HL-60 (cell line): ENCODE measurements around the gene ALDOB.

Experiments used
- DNase-seq, 2 experiments: peaks; one replicate each; pipeline ENCODE4 v3.0.0-alpha.2; 2010 to 2020; ENCODE audit warnings: low read depth in 1 of 2, low spot score in 1 of 2
- H3K27ac ChIP-seq: fragments of 250-450 bp; sonication (Bioruptor Pico); replicated peaks from 2 replicates; pipeline ENCODE4 v1.5.1; 2020; ENCODE audit warnings: mild to moderate bottlenecking, moderate library complexity
- H3K27me3 ChIP-seq: fragments of 250-450 bp; sonication (Bioruptor Pico); 2 replicates; pipeline ENCODE4 v1.5.1; 2021; ENCODE audit warnings: mild to moderate bottlenecking, moderate library complexity; ENCODE audit not compliant: insufficient read depth, poor library complexity, severe bottlenecking
- H3K4me3 ChIP-seq: replicated peaks from 2 replicates; pipeline ENCODE4 v1.5.1; 2011; ENCODE audit warnings: mild to moderate bottlenecking, control low read depth, low read length; ENCODE audit not compliant: insufficient read depth
- GABPA ChIP-seq: IDR thresholded peaks from 2 replicates; pipeline ENCODE4 v1.6.1; 2012; ENCODE audit warnings: low read depth
- POLR2AphosphoS5 ChIP-seq: IDR thresholded peaks from 2 replicates; pipeline ENCODE4 v1.6.1; 2012; ENCODE audit warnings: low read depth
- SPI1 ChIP-seq: IDR thresholded peaks from 2 replicates; pipeline ENCODE4 v1.6.1; 2012; ENCODE audit warnings: low read depth, mild to moderate bottlenecking, borderline replicate concordance
- TF ChIP-seq, protein P1 (sequence below): IDR thresholded peaks from one replicate; pipeline ENCODE4 v1.5.1; 2011; ENCODE audit warnings: low read length, control low read depth, inconsistent platforms; ENCODE audit not compliant: insufficient read depth
- TF ChIP-seq, protein P2 (sequence below): IDR thresholded peaks from 2 replicates; pipeline ENCODE4 v1.6.1; 2012; ENCODE audit warnings: low read depth; ENCODE audit not compliant: insufficient replicate concordance

The ALDOB gene

DNA sequence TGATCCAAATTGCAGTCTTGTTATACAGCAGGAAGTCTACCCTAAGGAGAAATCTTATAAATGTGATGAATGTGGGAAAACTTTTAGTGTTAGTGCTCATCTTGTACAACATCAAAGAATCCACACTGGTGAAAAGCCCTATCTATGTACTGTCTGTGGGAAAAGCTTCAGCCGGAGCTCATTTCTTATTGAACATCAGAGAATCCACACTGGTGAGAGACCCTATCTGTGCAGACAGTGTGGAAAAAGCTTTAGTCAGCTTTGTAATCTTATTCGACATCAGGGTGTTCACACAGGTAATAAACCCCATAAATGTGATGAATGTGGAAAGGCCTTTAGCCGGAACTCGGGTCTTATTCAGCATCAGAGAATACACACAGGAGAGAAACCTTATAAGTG is 26.5 kb downstream of the ALDOB start:
- TF ChIP-seq, protein P1, sequence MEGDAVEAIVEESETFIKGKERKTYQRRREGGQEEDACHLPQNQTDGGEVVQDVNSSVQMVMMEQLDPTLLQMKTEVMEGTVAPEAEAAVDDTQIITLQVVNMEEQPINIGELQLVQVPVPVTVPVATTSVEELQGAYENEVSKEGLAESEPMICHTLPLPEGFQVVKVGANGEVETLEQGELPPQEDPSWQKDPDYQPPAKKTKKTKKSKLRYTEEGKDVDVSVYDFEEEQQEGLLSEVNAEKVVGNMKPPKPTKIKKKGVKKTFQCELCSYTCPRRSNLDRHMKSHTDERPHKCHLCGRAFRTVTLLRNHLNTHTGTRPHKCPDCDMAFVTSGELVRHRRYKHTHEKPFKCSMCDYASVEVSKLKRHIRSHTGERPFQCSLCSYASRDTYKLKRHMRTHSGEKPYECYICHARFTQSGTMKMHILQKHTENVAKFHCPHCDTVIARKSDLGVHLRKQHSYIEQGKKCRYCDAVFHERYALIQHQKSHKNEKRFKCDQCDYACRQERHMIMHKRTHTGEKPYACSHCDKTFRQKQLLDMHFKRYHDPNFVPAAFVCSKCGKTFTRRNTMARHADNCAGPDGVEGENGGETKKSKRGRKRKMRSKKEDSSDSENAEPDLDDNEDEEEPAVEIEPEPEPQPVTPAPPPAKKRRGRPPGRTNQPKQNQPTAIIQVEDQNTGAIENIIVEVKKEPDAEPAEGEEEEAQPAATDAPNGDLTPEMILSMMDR, result no peak
- TF ChIP-seq, protein P2, sequence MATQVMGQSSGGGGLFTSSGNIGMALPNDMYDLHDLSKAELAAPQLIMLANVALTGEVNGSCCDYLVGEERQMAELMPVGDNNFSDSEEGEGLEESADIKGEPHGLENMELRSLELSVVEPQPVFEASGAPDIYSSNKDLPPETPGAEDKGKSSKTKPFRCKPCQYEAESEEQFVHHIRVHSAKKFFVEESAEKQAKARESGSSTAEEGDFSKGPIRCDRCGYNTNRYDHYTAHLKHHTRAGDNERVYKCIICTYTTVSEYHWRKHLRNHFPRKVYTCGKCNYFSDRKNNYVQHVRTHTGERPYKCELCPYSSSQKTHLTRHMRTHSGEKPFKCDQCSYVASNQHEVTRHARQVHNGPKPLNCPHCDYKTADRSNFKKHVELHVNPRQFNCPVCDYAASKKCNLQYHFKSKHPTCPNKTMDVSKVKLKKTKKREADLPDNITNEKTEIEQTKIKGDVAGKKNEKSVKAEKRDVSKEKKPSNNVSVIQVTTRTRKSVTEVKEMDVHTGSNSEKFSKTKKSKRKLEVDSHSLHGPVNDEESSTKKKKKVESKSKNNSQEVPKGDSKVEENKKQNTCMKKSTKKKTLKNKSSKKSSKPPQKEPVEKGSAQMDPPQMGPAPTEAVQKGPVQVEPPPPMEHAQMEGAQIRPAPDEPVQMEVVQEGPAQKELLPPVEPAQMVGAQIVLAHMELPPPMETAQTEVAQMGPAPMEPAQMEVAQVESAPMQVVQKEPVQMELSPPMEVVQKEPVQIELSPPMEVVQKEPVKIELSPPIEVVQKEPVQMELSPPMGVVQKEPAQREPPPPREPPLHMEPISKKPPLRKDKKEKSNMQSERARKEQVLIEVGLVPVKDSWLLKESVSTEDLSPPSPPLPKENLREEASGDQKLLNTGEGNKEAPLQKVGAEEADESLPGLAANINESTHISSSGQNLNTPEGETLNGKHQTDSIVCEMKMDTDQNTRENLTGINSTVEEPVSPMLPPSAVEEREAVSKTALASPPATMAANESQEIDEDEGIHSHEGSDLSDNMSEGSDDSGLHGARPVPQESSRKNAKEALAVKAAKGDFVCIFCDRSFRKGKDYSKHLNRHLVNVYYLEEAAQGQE, result no peak
- TF ChIP-seq POLR2AphosphoS5 (no peak), SPI1 (no peak), GABPA (no peak)
- no peak overlapping the region for H3K4me3 ChIP-seq
- no peak overlapping the region for H3K27ac ChIP-seq
- H3K27me3 ChIP-seq, result no peaks in the 10 kb centered on the region
- DNase-seq, result no peak

DNA sequence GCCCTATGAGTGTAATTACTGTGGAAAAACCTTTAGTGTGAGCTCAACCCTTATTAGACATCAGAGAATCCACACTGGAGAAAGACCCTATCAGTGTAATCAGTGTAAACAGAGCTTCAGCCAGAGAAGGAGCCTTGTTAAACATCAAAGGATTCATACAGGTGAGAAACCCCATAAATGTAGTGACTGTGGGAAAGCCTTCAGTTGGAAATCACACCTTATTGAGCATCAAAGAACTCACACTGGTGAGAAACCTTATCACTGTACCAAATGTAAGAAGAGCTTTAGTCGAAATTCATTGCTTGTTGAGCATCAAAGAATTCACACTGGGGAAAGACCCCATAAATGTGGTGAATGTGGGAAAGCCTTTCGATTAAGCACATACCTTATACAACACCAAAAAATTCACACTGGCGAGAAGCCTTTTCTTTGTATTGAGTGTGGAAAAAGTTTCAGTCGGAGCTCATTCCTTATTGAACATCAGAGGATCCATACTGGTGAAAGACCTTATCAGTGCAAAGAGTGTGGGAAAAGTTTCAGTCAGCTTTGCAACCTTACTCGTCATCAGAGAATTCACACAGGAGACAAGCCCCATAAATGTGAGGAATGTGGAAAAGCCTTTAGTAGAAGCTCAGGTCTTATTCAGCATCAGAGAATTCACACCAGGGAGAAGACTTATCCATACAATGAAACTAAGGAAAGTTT is 27.0 kb downstream of the ALDOB start:
- TF ChIP-seq, protein P2, result no peak
- TF ChIP-seq POLR2AphosphoS5, result no peak
- no peak for TF ChIP-seq SPI1
- TF ChIP-seq GABPA, result no peak
- TF ChIP-seq, protein P1, result no peak
- H3K27ac ChIP-seq, result no peak overlapping the region

DNA sequence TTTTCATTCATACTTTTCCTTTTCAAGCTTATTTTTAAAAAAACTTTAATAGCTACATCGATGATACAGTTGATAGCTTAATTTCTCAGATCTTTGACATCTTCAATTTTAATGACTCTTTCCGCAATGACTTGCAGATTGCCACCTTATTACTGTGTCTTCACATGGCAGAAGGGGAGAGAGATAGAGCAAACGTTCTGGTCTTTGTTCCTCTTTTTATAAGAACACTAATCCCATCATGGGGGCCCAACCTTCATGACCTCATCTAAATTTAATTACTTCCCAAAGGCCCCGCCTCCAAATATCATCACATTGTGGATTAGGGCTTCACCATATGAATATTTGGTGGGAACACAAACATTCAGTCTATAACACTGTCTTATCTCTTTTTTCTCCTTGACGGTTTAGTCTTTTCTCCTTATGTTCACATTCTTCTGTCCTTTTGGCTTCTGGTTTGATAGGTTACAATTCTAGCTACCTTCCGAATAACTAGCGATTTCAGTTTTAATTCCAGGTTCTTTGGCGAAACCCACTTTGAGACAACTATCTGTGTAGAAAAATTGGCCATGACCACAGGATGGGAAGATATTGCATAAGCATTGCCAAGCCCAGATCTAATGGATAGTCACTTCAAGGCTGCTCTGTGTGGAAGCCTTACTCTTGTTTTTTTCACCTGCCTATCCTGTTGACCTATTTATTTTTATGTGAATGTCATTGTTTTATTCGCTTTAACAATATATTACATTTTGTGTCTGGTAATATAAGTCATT is 31.9 kb downstream of the ALDOB start:
- TF ChIP-seq SPI1 (no peak), POLR2AphosphoS5 (no peak), GABPA (no peak)
- TF ChIP-seq, protein P1, result no peak
- TF ChIP-seq, protein P2, result no peak

More for the DNA sequence above, 27.0 kb downstream of the ALDOB start:
- no peak for DNase-seq
- Histone ChIP-seq H3K4me3 (no peak overlapping the region), H3K27me3 (no peaks in the 10 kb centered on the region)

More for the DNA sequence above, 31.9 kb downstream of the ALDOB start:
- Histone ChIP-seq H3K4me3 (no peak overlapping the region), H3K27ac (no peak overlapping the region), H3K27me3 (no peaks in the 10 kb centered on the region)
- no peak for DNase-seq
